MCF 10A (cell line): Measurements from ENCODE around the gene GNG13. TPM values are rescaled to one million over a fixed set of nuclear protein-coding genes. Genes with fewer than 3 reads are reported as not detected.

ENCODE experiments used
- BruUV-seq: library from RNA; stranded (reverse); fragments of 400-500 nt; replicated peaks from 2 replicates; lab custom pipeline; 2021; lab: Mats Ljungman, UMichigan
- CTCF ChIA-PET: fragments of 300-600 bp; sonication (Branson Sonifier 250); formaldehyde crosslinking; extraction: SDS; loops from one replicate; lab custom pipeline; 2021; ENCODE audit warnings: antibody characterized with exemption, inconsistent platforms; lab: Yijun Ruan, JAX
- POLR2A ChIA-PET: fragments of 300-600, 350-650 bp; sonication (Branson Sonifier 250); formaldehyde crosslinking; extraction: SDS; loops from one replicate; lab custom pipeline; 2020; ENCODE audit warnings: antibody characterized with exemption, inconsistent platforms; lab: Yijun Ruan, JAX
- DNase-seq: peaks from one replicate; pipeline ENCODE4 v3.0.0-alpha.2; 2018; ENCODE audit not compliant: unreplicated experiment
- H3K27ac Mint-ChIP-seq: one replicate; pipeline ENCODE4 v1.8.0; 2022; ENCODE audit warnings: mild to moderate bottlenecking, low read depth, mixed read lengths; ENCODE audit not compliant: unreplicated experiment
- H3K27me3 Mint-ChIP-seq: one replicate; pipeline ENCODE4 v1.8.0; 2022; ENCODE audit warnings: mixed read lengths; ENCODE audit not compliant: insufficient read depth, unreplicated experiment
- H3K36me3 Mint-ChIP-seq: one replicate; pipeline ENCODE4 v1.8.0; 2022; ENCODE audit warnings: mild to moderate bottlenecking, moderate library complexity, mixed read lengths; ENCODE audit not compliant: insufficient read depth, unreplicated experiment
- H3K4me1 Mint-ChIP-seq: one replicate; pipeline ENCODE4 v1.8.0; 2022; ENCODE audit warnings: mixed read lengths; ENCODE audit not compliant: insufficient read depth, unreplicated experiment
- H3K4me3 Mint-ChIP-seq: one replicate; pipeline ENCODE4 v1.8.0; 2022; ENCODE audit warnings: mild to moderate bottlenecking, moderate library complexity, mixed read lengths; ENCODE audit not compliant: unreplicated experiment
- H3K9me3 Mint-ChIP-seq: one replicate; pipeline ENCODE4 v1.8.0; 2022; ENCODE audit warnings: mixed read lengths; ENCODE audit not compliant: unreplicated experiment
- CTCF ChIP-seq: fragments of 200-600 bp; IDR thresholded peaks from one replicate; pipeline ENCODE4 v1.8.0; 2022; ENCODE audit warnings: antibody characterized with exemption, mild to moderate bottlenecking; ENCODE audit not compliant: unreplicated experiment
- intact Hi-C: fragments of 100-400 bp; cut with micrococcal nuclease; formaldehyde crosslinking; loops from 2 replicates; pipeline ENCODE4 v1.14.1; 2022
- total RNA-seq: library from RNA; stranded (reverse); gene quantifications from 2 replicates; pipeline ENCODE4 v1.2.3, GENCODE V29; 2022

Gene GNG13
- total RNA-seq, 1 experiment from 2014 or later, result not detected

GRCh38 chr16:782258-782657 lies 18.3 kb downstream of the GNG13 start:
- no TSS peak for BruUV-seq
- TF ChIP-seq CTCF, result no peak

DNA sequence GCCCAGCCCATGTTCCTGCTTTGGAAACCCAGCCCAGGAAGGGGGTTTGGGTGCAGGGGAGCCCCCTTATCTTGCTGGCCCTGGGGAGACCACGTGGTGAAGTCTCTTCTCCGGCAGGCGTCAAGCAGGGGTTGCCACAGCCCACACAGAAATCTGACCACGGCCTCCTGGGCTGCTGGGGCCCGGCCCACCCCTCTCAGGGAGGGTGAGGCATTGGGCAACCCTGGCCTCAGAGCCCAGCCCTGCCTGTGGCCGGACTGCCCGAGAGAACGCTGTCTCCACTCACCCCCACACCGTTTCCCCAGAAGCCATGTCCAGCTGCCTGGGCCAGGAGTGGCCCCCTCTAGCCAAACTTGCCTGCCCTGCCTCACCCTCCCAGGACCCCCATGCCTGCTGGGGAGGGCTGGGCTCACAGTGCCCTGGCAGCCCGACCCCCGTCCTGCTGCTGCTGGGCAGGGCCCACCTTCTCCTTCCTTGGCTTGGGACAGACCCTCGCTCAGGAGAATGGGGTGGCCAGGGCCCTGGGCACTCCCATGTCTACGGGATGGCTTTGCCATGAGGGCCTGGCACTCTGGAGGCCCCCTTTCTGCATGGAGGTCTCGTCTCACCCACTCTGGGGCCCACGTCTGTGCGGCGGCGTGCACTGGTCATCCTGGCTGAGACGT lies 19.1 kb downstream of the GNG13 start:
- peak overlapping the region; percentile 14 for H3K4me3 Mint-ChIP-seq
- CTCF ChIA-PET, result interaction anchor here (0.8 to 1.0 kb wide), 3 partner anchors 40 to 322 kb away, joined by 3 to 4 read pairs (median 3); no protein-coding TSS in a partner anchor
- no peak overlapping the region for H3K27ac Mint-ChIP-seq
- H3K36me3 Mint-ChIP-seq, result peaks cover 12% of the 10 kb centered on the region
- POLR2A ChIA-PET, result interaction anchor here (0.6 to 3.2 kb wide), 8 partner anchors 7 to 69 kb away, joined by 3 to 17 read pairs (median 4); partner anchors contain the start of genes ANTKMT, CIAO3 and METRN
- TF ChIP-seq CTCF, result no peak
- no TSS peak for BruUV-seq
- peaks cover 9% of the 10 kb centered on the region for H3K4me1 Mint-ChIP-seq
- H3K27me3 Mint-ChIP-seq, result no peaks in the 10 kb centered on the region
- H3K9me3 Mint-ChIP-seq, result no peaks in the 10 kb centered on the region
- intact Hi-C loops, result no loop called here
- no peak for DNase-seq

More at GRCh38 chr16:782258-782657, 18.3 kb downstream of the GNG13 start:
- H3K4me3 Mint-ChIP-seq, result peak overlapping the region; percentile 14
- H3K27ac Mint-ChIP-seq, result no peak overlapping the region
- H3K4me1 Mint-ChIP-seq, result peaks cover 9% of the 10 kb centered on the region
- H3K9me3 Mint-ChIP-seq, result no peaks in the 10 kb centered on the region
- H3K36me3 Mint-ChIP-seq, result peaks cover 12% of the 10 kb centered on the region
- H3K27me3 Mint-ChIP-seq, result no peaks in the 10 kb centered on the region
- intact Hi-C loops, result no loop called here
- ChIA-PET CTCF (interaction anchor here (0.6 to 1.2 kb wide), 4 partner anchors 66 to 160 kb away, joined by 3 to 6 read pairs (median 3); no protein-coding TSS in a partner anchor), POLR2A (interaction anchor here (0.6 to 3.4 kb wide), 10 partner anchors 8 to 70 kb away, joined by 3 to 17 read pairs (median 5); partner anchors contain the start of genes ANTKMT, CIAO3, HAGHL and MSLN)
- no peak for DNase-seq

GRCh38 chr16:780296-780695 lies 20.2 kb downstream of the GNG13 start:
- Mint-ChIP-seq H3K9me3 (no peaks in the 10 kb centered on the region), H3K27ac (no peak overlapping the region), H3K36me3 (peaks cover 12% of the 10 kb centered on the region), H3K4me3 (no peak overlapping the region), H3K4me1 (peaks cover 9% of the 10 kb centered on the region), H3K27me3 (no peaks in the 10 kb centered on the region)
- intact Hi-C loops, result no loop called here
- no peak for DNase-seq
- POLR2A ChIA-PET, result interaction anchor here (0.5 to 1.2 kb wide), 3 partner anchors 10 to 65 kb away, joined by 3 to 4 read pairs (median 3); partner anchors contain the start of gene METRN
- CTCF ChIA-PET, result interaction anchor here (0.5 to 0.9 kb wide), 4 partner anchors 24 to 323 kb away, joined by 3 to 5 read pairs (median 3); no protein-coding TSS in a partner anchor
- BruUV-seq, result no TSS peak
- TF ChIP-seq CTCF, result no peak

DNA sequence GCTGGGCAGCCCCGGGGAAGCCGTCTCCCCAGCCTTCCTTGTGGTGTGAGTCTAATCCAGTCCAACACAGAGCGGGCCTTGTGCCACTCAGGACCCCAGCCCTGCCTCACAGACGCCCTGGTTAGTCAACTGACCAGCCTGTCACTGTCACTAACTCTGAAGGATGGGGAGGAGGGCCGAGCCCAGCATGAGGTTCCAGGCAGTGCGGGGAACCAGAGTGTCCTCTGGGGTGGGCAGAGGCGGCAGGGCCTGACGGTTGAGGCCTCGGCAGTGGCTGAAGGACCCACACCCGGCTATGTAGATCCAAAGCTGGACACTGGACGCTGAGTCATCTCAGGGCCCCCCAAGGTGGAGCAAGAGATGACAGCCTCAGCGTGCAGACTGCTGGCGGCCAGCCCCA lies 21.0 kb downstream of the GNG13 start:
- H3K36me3 Mint-ChIP-seq, result peaks cover 12% of the 10 kb centered on the region
- DNase-seq, result no peak
- no peak overlapping the region for H3K4me3 Mint-ChIP-seq
- peaks cover 9% of the 10 kb centered on the region for H3K4me1 Mint-ChIP-seq
- H3K27ac Mint-ChIP-seq, result no peak overlapping the region
- TF ChIP-seq CTCF, result no peak
- H3K9me3 Mint-ChIP-seq, result no peaks in the 10 kb centered on the region
- no peaks in the 10 kb centered on the region for H3K27me3 Mint-ChIP-seq
- intact Hi-C loops, result no loop called here
- BruUV-seq, result no TSS peak
- CTCF ChIA-PET, result interaction anchor here (0.6 kb wide), 1 partner anchor 36 kb away, joined by 3 read pairs; no protein-coding TSS in a partner anchor
- POLR2A ChIA-PET, result interaction anchor here (0.5 kb wide), 1 partner anchor 11 kb away, joined by 3 read pairs; no protein-coding TSS in a partner anchor
